Kidney epithelial cell (primary cell): Measurements from ENCODE around the gene PARN. TPM values are rescaled to one million over a fixed set of nuclear protein-coding genes. Genes with fewer than 3 reads are reported as not detected.

Source experiments
- DNase-seq: peaks from one replicate; pipeline ENCODE4 v3.0.0-alpha.2; 2010; ENCODE audit warnings: low read depth
- H3K27me3 ChIP-seq: 2 replicates; pipeline ENCODE4 v1.6.0; 2011; ENCODE audit warnings: low read length; ENCODE audit not compliant: control insufficient read depth, insufficient read depth
- H3K36me3 ChIP-seq: 2 replicates; pipeline ENCODE4 v1.5.1; 2011; ENCODE audit warnings: low read length; ENCODE audit not compliant: control insufficient read depth, insufficient read depth
- H3K4me3 ChIP-seq: 2 replicates; pipeline ENCODE4 v1.5.1; 2011; ENCODE audit warnings: low read depth, mild to moderate bottlenecking, control low read depth, low read length
- CTCF ChIP-seq: IDR thresholded peaks from 2 replicates; pipeline ENCODE4 v1.5.1; 2011; ENCODE audit warnings: mild to moderate bottlenecking, moderate library complexity, low read length, control low read depth, inconsistent platforms; ENCODE audit not compliant: insufficient read depth, poor library complexity, severe bottlenecking
- total RNA-seq: library from RNA; depleted of rRNA; stranded (reverse); fragments of >200 nt; gene quantifications from 2 replicates; pipeline ENCODE4 v1.2.3, GENCODE V29; 2015

Gene PARN
- total RNA-seq, result 25.5 and 28.0 TPM in 2 replicates

GRCh38 chr16:14629919-14630619 lies at the start of gene PARN:
TSS of gene PARN (minus strand) at chr16:14630260. CDS start at chr16:14630125, 135 bp downstream.
- peak; percentile 86 for DNase-seq
- TF ChIP-seq CTCF, result no peak
- Histone ChIP-seq H3K36me3 (no peaks in the 10 kb centered on the region), H3K27me3 (no peaks in the 10 kb centered on the region), H3K4me3 (peak within 1 kb of the TSS; percentile 87)

GRCh38 chr16:14678748-14679497 lies 48.9 kb upstream of the PARN start:
- TF ChIP-seq CTCF, result no peak
- no peak for DNase-seq
- Histone ChIP-seq H3K27me3 (peaks cover 2% of the 10 kb centered on the region), H3K4me3 (no peak overlapping the region), H3K36me3 (no peaks in the 10 kb centered on the region)

GRCh38 chr16:14677627-14678026 lies 47.6 kb upstream of the PARN start:
- TF ChIP-seq CTCF, result no peak
- Histone ChIP-seq H3K27me3 (peaks cover 2% of the 10 kb centered on the region), H3K4me3 (no peak overlapping the region), H3K36me3 (no peaks in the 10 kb centered on the region)
- no peak for DNase-seq

- Histone ChIP-seq H3K27me3 (peaks cover 2% of the 10 kb centered on the region), H3K36me3 (no peaks in the 10 kb centered on the region), H3K4me3 (no peak overlapping the region)
- no peak for TF ChIP-seq CTCF
- no peak for DNase-seq
Measured at GRCh38 chr16:14676633-14677032, 46.6 kb upstream of the PARN start.

- no peaks in the 10 kb centered on the region for H3K27me3 ChIP-seq
- H3K36me3 ChIP-seq, result no peaks in the 10 kb centered on the region
- peak; percentile 2 for DNase-seq
- no peak for TF ChIP-seq CTCF
- no peak overlapping the region for H3K4me3 ChIP-seq
Measured at GRCh38 chr16:14672403-14672971, 42.4 kb upstream of the PARN start.
